ENCODE results near the gene KCTD19. TPM values are rescaled to one million over a fixed set of nuclear protein-coding genes. Genes with fewer than 3 reads are reported as not detected.

KCTD19 gene
- total RNA-seq, 1 experiment from 2014 or later, result not detected

DNA sequence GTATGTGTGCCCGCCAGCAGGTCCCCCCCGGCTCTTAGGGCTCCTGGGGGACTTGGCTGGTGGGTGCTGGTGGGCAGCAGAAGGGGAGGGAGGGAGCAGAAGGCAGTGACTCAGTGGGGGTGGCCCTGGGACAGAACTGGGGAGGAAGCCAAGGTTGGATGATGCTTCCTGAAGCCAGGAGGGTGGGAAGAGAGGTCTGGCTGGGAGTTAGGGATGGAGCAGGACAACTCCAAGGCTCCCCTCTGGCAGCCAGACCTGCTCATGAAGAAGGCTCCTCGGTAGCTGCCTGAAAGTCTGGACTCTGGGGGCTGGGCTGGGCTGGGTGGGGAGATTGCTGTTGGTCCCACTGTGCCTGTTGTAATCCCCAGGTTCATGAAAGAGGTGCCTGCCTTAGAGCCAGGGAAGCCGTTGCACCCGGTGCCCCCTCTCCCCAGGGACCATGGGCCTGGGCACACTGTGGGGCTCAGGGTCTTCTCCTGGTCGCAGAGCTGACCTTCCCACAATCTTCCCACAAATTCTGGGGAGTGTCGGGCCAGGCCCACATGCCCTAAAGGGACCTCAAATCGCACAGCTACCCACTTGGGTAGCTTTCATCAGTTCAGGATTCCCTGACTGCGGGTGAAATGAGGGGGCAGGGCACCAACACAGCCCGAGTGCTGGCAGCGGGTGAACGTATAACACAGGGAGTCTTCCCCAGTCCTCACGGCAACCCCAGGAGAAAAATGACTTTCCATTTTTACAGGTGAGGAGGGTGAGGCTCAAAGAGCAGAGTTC lies 48.4 kb downstream of the KCTD19 start:
- H3K4me1 ChIP-seq (replicated peaks; ENCODE audit: insufficient read depth), result peaks cover 24% of the 10 kb centered on the region
- H3K36me3 ChIP-seq (ENCODE audit: low read depth), result peaks cover 5% of the 10 kb centered on the region; the same call in 1 of the 2 replicates
- no peaks in the 10 kb centered on the region for H4K20me1 ChIP-seq (ENCODE audit: insufficient read depth)
- H3K27ac ChIP-seq, result peak overlapping the region; percentile 65
- H2AFZ ChIP-seq, result peak overlapping the region; percentile 78
- H3K4me3 ChIP-seq, result peak overlapping the region; percentile 75
- H3K4me2 ChIP-seq, result peak overlapping the region; percentile 93
- intact Hi-C loops (cut with micrococcal nuclease; ENCODE audit: unreplicated experiment), result loop anchor here (1.0 to 5.0 kb wide), 5 partner anchors 18 to 189 kb away; partner anchors contain the start of gene FHOD1
- peak in 1 of 2 experiments; percentile 25 for DNase-seq
- no peaks in the 10 kb centered on the region for H3K9me2 ChIP-seq (ENCODE audit: insufficient read depth)
- no peaks in the 10 kb centered on the region for H3K9me3 ChIP-seq (ENCODE audit: insufficient read depth, low read depth)
- H3F3A ChIP-seq (ENCODE audit: insufficient read depth, low read depth), result peaks cover 28% of the 10 kb centered on the region
- no peak for TF ChIP-seq EZH2 (IDR thresholded peaks at IDR 0.05; ENCODE audit: low read depth)
- TF ChIP-seq, protein P1, sequence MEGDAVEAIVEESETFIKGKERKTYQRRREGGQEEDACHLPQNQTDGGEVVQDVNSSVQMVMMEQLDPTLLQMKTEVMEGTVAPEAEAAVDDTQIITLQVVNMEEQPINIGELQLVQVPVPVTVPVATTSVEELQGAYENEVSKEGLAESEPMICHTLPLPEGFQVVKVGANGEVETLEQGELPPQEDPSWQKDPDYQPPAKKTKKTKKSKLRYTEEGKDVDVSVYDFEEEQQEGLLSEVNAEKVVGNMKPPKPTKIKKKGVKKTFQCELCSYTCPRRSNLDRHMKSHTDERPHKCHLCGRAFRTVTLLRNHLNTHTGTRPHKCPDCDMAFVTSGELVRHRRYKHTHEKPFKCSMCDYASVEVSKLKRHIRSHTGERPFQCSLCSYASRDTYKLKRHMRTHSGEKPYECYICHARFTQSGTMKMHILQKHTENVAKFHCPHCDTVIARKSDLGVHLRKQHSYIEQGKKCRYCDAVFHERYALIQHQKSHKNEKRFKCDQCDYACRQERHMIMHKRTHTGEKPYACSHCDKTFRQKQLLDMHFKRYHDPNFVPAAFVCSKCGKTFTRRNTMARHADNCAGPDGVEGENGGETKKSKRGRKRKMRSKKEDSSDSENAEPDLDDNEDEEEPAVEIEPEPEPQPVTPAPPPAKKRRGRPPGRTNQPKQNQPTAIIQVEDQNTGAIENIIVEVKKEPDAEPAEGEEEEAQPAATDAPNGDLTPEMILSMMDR (conservative IDR thresholded peaks at IDR 0.05), result no peak
- peaks cover 23% of the 10 kb centered on the region; the same call in 1 of the 2 replicates for H3K79me2 ChIP-seq (ENCODE audit: low read depth)
- TSS peak; percentile 48 for BruUV-seq (replicated peaks)
- no peaks in the 10 kb centered on the region for H3K27me3 ChIP-seq (ENCODE audit: insufficient read depth, low read depth)
- POLR2A ChIA-PET (ENCODE audit: unreplicated experiment), result interaction anchor here (0.5 to 1.1 kb wide), 3 partner anchors 9 to 71 kb away, joined by 5 to 7 read pairs (median 7); partner anchors contain the start of gene FHOD1
- CTCF ChIA-PET, result interaction anchor here (0.5 to 2.4 kb wide), 6 partner anchors 8 to 718 kb away, joined by 3 to 11 read pairs (median 4); no protein-coding TSS in a partner anchor

DNA sequence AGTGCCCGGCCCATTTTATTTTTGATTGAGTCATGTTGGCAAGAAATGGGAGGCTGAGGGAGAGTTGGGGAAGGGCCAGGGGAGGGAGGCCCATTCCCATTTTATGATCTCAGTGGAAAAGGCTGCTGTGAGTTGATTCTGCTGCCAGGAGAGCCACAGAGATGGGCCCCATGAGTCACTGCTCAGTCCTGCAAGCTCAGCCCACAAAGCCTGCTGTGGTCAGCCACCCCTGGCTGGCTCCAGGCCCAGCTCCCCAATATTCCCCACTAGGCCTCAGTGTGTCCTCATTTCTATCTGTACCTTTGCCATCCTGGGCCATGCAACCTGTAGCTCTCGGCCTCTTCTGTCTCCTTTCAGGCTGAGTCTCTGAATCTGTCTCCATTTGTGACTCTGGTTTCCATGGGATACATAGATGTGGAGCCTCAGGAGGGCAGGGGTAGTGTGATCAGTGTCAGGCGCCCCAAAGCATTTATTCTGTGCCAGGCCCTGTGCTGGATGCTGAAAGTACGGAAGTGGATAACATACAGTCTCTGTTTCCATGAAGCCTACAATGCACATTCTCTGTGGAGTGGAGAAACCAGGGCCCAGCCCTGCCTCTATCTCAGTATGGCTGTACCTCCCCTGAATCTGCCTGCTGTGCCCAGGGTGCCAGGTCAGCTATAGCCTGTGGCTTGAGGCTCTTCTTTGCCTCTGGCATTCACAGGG lies 49.1 kb downstream of the KCTD19 start:
- Histone ChIP-seq H4K20me1 (ENCODE audit: insufficient read depth) (no peaks in the 10 kb centered on the region), H2AFZ (no peak overlapping the region), H3K27ac (peak overlapping the region; percentile 70), H3K27me3 (ENCODE audit: insufficient read depth, low read depth) (no peaks in the 10 kb centered on the region), H3K9me2 (ENCODE audit: insufficient read depth) (no peaks in the 10 kb centered on the region), H3K4me3 (peak overlapping the region; percentile 75; the same call in 1 of the 2 replicates), H3K79me2 (ENCODE audit: low read depth) (peaks cover 23% of the 10 kb centered on the region; the same call in 1 of the 2 replicates), H3K4me2 (peak overlapping the region; percentile 93), H3K9me3 (ENCODE audit: insufficient read depth, low read depth) (no peaks in the 10 kb centered on the region), H3K36me3 (ENCODE audit: low read depth) (peaks cover 5% of the 10 kb centered on the region; the same call in 1 of the 2 replicates), H3K4me1 (replicated peaks; ENCODE audit: insufficient read depth) (peaks cover 24% of the 10 kb centered on the region), H3F3A (ENCODE audit: insufficient read depth, low read depth) (peaks cover 28% of the 10 kb centered on the region)
- DNase-seq, result peak; percentile 87 to 91
- intact Hi-C loops (cut with micrococcal nuclease; ENCODE audit: unreplicated experiment), result loop anchor here (2.0 to 5.0 kb wide), 4 partner anchors 31 to 190 kb away; partner anchors contain the start of gene FHOD1
- CTCF ChIA-PET, result interaction anchor here (0.5 to 2.4 kb wide), 8 partner anchors 12 to 137 kb away, joined by 3 to 11 read pairs (median 4); partner anchors contain the start of gene NOL3
- BruUV-seq (replicated peaks), result TSS peak; percentile 29
- TF ChIP-seq EZH2 (IDR thresholded peaks at IDR 0.05; ENCODE audit: low read depth), result no peak
- TF ChIP-seq, protein P1 (conservative IDR thresholded peaks at IDR 0.05), result no peak
- POLR2A ChIA-PET (ENCODE audit: unreplicated experiment), result interaction anchor here (0.5 to 1.1 kb wide), 7 partner anchors 8 to 960 kb away, joined by 3 to 8 read pairs (median 5); partner anchors contain the start of gene FHOD1

DNA sequence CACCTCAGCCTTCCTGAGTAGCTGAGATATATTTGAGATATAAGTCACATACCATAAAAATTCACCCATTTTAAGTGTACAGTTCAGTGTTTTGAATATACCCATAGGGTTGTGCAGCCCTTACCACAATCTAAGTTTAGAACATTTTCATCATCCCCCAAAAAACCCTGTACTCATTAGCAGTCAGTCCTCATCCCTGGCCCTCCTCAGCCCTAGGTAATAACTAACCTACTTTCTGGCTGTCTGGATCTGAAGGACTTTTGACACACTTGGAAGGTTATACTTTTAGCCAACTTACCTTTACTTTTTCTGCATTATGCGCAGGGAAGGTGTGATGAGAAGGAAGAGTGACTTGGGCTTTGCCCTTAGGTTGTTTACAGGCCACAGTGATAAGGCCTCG lies 51.2 kb downstream of the KCTD19 start:
- H3K27ac ChIP-seq, result no peak overlapping the region
- ChIA-PET POLR2A (ENCODE audit: unreplicated experiment) (interaction anchor here (0.7 kb wide), 1 partner anchor 585 kb away, joined by 5 read pairs; no protein-coding TSS in a partner anchor), CTCF (no interaction called here)
- intact Hi-C loops (cut with micrococcal nuclease; ENCODE audit: unreplicated experiment), result loop anchor here (5.0 kb wide), 3 partner anchors 62 to 192 kb away; no protein-coding TSS in a partner anchor
- H3K9me2 ChIP-seq (ENCODE audit: insufficient read depth), result no peaks in the 10 kb centered on the region
- H3K9me3 ChIP-seq (ENCODE audit: insufficient read depth, low read depth), result no peaks in the 10 kb centered on the region
- TF ChIP-seq, protein P1 (conservative IDR thresholded peaks at IDR 0.05), result no peak
- no peak for TF ChIP-seq EZH2 (IDR thresholded peaks at IDR 0.05; ENCODE audit: low read depth)
- no peak overlapping the region for H2AFZ ChIP-seq
- H3K79me2 ChIP-seq (ENCODE audit: low read depth), result peaks cover 23% of the 10 kb centered on the region; the same call in 1 of the 2 replicates
- no peak for DNase-seq
- H3K4me1 ChIP-seq (replicated peaks; ENCODE audit: insufficient read depth), result peaks cover 24% of the 10 kb centered on the region
- H3K36me3 ChIP-seq (ENCODE audit: low read depth), result peaks cover 5% of the 10 kb centered on the region; the same call in 1 of the 2 replicates
- H3K4me2 ChIP-seq, result no peak overlapping the region
- H4K20me1 ChIP-seq (ENCODE audit: insufficient read depth), result no peaks in the 10 kb centered on the region
- H3K27me3 ChIP-seq (ENCODE audit: insufficient read depth, low read depth), result no peaks in the 10 kb centered on the region
- BruUV-seq (replicated peaks), result no TSS peak
- H3K4me3 ChIP-seq, result no peak overlapping the region
- peaks cover 35% of the 10 kb centered on the region for H3F3A ChIP-seq (ENCODE audit: insufficient read depth, low read depth)

Measured in PC-9 (cell line).